Choroid plexus epithelial cell (primary cell): Measurements from ENCODE around the gene RGS4.

Experiments
- DNase-seq: peaks from one replicate; pipeline ENCODE4 v3.0.0-alpha.2; 2010; ENCODE audit warnings: low read depth
- H3K4me3 ChIP-seq: 2 replicates; pipeline ENCODE4 v1.5.1; 2011; ENCODE audit warnings: low read depth, mild to moderate bottlenecking, control low read depth, low read length, moderate library complexity
- CTCF ChIP-seq: conservative IDR thresholded peaks from 2 replicates; pipeline ENCODE4 v1.5.1; 2011; ENCODE audit warnings: low read depth, mild to moderate bottlenecking, control low read depth, inconsistent platforms, low read length, moderate library complexity

RGS4 gene

GRCh38 chr1:163094182-163094581 is 25.0 kb downstream of the RGS4 start:
- peak; percentile 23 for DNase-seq
- H3K4me3 ChIP-seq: no peak overlapping the region
- TF ChIP-seq CTCF: no peak

GRCh38 chr1:163094589-163094988 is 25.4 kb downstream of the RGS4 start:
- no peak overlapping the region for H3K4me3 ChIP-seq
- peak; percentile 21 for DNase-seq
- no peak for TF ChIP-seq CTCF

GRCh38 chr1:163095213-163095612 is 26.1 kb downstream of the RGS4 start:
- H3K4me3 ChIP-seq: no peak overlapping the region
- no peak for TF ChIP-seq CTCF
- no peak for DNase-seq

GRCh38 chr1:163102590-163102989 is 33.4 kb downstream of the RGS4 start:
- no peak for DNase-seq
- H3K4me3 ChIP-seq: no peak overlapping the region
- no peak for TF ChIP-seq CTCF

GRCh38 chr1:163104385-163105099 is 35.4 kb downstream of the RGS4 start:
- DNase-seq: no peak
- no peak for TF ChIP-seq CTCF
- no peak overlapping the region for H3K4me3 ChIP-seq

- no peak overlapping the region for H3K4me3 ChIP-seq
- no peak for DNase-seq
- no peak for TF ChIP-seq CTCF
Observed at GRCh38 chr1:163106364-163106987, 37.3 kb downstream of the RGS4 start.

GRCh38 chr1:163107655-163108054 is 38.5 kb downstream of the RGS4 start:
- no peak for TF ChIP-seq CTCF
- DNase-seq: no peak
- no peak overlapping the region for H3K4me3 ChIP-seq
